DMS53 (cell line): ENCODE measurements around the gene CREB1.

Experiments
- DNase-seq: peaks from one replicate; lab custom pipeline; 2025; lab: John Stamatoyannopoulos, UW

The CREB1 gene

DNA sequence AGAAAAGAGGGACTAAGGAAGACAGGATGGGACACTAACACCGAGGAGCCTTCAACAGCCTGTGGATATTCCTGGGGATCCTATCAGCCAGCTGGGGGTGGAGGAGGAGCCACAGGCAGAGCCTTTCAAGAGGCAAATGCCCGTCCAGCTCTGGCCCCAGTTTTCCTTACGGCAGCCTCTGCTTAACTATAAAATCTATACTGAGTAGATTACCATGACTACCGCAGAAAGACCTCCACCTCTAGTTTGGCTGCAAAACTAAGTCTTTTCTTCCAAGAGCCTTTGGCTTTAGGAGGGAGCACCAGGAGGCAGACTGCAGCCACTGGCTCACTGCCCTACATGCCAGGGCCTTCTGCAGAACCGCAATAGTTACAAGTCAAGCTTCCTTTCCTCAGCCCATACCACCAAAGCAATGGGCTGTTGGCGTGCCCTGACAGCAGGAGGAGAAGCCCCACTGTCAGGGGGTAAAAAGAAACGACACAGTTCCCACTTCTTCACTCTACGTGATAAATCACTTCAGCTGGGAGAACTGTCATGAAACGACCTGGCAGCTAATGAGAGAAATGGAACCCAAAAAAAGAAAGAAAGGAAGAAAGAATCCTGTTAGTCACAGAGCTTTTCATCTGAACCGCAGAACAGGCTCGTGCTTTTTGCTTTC lies 25.1 kb upstream of the CREB1 start:
- no peak for DNase-seq

DNA sequence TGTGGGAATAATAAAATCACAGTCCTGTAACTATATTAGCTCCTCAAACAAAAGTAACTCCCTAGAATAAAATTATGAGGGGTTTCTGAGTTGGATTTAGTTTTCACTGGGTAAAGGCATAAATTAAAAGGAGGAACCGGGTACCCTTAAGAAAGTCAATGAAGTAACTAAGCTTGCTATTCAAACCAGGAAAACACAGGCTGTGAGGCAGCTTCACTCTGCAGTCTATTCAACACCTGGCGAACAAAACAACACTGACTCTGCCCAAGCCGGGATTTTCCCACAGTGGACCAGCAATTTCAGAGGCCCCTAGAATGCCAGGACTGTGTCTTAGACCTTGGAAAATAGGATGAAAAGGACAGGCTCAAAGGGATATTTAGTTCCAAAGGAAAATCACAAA lies 24.6 kb upstream of the CREB1 start:
- no peak for DNase-seq

DNA sequence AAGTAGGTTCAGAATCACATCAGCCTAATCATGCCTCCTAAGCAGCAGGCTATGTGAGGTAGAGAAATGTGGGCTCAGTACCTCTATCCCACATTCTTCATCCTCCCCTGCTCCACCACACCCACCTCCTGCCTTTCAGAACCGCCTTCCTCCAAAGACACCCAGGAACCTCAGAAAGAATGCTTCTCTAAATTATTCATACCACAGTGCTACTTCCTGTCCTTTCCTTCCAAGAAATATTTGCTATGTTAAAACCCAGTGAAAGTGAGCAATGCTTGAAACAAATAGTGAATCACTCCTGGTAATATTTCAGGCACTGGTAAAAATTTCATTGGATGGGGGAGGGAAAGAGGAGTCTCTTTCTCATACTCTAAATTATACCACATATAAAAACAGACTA lies 24.0 kb upstream of the CREB1 start:
- DNase-seq = no peak

DNA sequence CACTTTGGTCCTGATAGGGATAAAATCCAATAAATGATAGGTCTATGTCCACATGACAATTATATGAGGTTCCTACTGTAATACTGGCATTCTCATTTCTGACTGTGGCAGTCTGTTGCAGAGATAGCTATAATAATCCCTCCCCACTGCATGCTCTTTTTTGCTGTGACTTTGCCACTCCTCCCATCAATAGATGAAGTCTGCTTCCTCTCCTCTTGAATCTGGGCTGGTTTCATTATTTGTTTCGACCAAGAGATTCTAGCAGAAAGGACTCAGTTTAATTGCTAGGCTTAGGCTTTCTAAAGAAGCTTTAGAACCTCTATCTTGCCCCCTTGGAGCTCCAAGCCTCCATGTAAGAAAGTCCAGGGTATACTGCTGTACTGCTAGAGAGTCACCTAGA lies 23.3 kb upstream of the CREB1 start:
- no peak for DNase-seq

DNA sequence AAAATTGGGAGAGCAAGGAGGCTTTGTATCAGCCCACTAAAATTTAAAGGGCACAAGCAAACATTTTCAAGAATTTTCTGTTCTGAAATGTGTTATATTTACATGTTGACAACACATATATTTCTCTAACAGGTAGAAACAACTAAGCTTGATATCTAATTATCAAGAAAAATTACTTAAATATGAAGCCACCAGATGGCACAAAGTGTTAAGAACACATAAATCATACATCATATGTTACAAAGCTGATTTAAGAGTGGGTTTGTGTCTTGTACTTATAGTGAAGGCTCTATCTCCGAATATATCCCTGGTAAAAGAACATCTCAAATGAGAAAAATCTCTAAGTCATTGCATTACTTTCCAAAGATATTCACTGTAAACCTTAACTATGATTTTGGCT lies 19.6 kb upstream of the CREB1 start:
- DNase-seq = no peak

DNA sequence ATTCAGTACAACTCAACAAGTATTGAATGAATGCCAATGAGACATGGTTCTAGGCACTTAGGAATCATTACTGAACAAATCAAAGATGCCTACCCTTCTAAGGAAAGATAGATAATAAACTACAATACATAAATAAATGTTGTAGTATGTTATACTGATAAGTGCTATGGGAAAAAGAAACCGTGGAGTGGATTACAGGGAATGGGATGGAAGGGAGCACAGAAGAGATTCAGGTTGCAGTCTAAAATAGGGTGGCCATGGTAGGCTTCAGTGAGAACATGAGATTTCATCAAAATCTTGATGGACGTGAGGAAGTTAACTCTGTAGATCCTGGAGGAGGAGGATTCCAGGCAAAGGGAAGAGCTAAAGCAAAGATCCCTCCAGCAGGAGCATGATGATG lies 17.9 kb upstream of the CREB1 start:
- DNase-seq = peak; percentile 12

DNA sequence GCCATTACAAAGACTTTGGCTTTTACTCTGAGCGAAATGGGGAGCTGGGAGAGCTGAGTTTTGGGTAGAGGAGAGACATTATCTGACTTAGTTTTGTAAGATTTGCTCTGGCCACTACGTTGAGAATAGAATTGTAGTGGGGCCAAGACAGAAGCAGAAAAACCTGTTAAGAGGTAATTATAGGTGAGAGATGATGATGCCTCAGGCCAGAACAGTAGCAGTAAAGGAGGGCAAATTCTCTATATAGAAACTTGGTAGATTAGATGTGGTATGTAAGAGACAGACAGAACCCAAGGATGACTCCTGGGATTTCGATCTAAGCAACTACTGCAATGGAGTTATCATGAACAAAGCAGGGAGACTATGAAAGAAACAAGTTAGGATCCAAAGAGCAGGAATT lies 17.4 kb upstream of the CREB1 start:
- no peak for DNase-seq

DNA sequence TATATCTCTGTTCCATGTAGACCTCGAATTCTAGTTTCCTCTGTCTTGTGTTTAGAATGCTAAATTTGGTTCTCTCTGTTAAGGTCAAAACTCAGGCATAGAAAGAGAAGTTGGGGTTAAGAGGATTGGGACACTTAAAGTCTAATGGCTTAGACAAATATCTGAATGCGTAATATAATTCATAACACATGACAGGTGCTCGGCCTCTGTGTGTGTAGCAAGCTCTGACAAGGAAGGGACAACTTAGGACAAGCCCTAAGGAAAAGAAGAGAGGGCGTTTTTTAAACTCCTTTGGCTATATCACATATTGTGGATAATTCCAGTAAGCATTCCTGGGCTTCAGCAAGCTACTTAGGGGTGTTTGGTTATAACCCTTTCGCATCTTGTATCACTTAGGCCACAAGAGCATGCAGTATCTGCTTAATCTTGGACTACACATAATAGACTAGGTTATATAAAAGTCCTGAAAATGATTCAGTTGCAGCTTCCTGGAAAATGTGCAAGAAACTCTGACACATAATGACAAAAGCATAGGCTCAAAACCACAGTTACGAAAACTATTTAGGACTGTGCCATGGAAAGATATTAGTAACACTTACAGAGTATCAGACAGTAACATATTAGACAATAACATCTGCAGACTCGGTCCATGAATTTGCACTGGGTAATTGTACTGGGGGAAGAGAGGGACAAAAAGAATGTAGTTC lies 16.1 kb upstream of the CREB1 start:
- no peak for DNase-seq

DNA sequence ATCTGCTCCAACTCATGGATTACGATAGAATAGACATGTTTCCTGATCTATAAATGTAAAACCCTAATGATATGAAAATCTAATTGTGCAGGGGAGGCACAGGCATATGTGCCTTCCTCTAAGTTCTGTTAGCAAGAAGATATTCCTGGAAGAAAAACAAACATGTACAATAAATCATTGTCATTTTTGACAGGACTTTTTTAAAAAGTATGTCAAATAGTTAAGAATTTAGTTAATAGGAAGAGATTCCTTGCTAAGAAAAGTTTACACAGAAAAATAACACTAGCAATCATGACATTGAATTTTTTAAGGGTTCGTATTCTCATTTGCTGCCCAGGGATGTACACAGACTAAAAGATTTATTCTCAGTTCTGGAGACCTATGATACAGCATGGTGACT lies 15.3 kb upstream of the CREB1 start:
- no peak for DNase-seq

DNA sequence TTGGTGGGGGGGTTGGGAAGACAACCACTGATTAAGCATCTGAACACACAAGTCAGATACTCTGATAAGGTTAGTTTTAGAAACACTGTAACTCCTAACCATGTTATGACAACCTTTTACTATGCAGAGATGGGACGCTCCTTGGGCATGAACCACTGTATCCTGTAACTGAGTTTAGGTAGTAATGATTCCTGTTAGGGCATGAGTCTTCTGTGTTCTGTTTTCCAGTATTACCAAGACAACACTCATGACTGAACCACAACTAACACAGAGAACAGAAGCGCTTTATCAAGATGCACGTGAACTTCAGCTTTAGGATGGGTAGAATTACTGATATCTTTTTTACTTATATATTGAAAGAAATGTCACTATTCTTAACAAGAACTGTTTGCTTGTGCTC lies 14.1 kb upstream of the CREB1 start:
- no peak for DNase-seq

DNA sequence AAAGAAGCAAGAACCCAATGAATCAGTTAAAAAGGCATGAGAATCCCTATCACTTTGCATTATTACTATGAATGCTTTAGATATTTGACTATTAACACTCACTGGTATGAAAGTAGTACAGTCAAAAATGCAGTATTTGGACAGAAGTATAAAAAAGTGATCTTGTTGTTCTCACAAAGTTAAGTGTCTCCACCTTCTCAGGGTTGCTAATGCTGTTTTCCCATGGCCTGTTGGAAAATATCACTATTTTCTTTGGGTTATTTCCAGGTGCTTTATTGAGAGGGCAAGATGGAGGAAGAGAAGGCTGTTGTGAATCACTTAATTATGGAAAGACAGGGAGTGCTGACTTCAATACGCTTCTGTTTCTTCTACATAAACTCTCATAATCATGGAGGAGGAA lies 13.6 kb upstream of the CREB1 start:
- DNase-seq = no peak

DNA sequence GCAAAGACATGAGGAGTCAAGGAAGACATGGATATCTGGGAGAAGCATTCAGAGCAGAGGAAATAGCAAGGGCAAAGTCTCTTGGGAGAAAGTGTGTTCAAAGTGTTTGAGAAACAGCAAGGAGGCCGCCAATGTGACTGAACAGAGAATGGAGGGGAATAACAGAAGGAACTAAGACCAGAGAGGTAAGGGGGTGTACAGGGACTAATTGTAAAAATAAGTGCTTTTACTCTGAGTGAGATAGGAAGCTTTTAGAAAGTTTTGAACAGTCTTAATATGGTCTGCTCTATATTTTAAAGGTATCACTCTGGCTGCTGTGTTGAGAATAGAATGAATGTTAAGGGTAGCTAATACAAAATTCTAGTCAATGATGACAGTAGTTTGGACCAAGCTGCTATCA lies 6.8 kb upstream of the CREB1 start:
- no peak for DNase-seq

DNA sequence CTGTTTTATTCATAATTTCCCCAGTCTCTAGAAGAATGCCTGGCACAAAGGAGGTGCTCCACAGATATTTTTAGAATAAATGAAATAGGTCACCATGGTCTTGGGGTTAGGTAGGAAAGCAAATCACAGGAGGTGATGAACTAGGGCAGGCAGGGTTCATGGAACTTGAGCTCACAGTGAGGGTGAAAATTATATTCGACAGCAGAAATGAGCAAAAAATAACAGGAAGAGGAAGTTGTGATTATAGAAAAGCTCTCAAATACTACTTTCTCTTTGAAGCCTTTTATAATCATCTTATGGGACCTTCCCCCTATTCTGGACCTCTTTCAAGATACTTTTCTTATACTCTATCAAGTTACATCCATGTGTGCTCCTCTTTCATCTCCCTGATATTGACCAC lies 4.5 kb upstream of the CREB1 start:
- no peak for DNase-seq

DNA sequence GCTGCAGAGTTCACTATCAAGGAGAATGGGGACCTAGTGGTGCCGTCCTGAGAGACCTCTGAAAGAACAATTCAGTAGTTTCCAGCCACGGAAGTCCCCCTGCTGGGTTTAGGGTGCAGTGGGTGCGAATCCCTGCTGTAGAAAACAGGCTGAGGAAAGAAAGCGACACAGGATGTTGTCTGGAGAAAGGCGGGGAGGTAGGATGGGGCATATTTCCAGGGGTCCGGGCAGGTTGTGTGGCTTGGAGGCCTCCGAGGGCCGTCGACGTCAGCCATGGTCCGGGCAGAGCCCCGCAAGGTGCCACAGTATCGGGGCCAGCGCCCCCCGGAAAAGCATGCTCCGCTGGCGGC lies 807 bp upstream of the CREB1 start:
- peak; percentile 62 for DNase-seq

DNA sequence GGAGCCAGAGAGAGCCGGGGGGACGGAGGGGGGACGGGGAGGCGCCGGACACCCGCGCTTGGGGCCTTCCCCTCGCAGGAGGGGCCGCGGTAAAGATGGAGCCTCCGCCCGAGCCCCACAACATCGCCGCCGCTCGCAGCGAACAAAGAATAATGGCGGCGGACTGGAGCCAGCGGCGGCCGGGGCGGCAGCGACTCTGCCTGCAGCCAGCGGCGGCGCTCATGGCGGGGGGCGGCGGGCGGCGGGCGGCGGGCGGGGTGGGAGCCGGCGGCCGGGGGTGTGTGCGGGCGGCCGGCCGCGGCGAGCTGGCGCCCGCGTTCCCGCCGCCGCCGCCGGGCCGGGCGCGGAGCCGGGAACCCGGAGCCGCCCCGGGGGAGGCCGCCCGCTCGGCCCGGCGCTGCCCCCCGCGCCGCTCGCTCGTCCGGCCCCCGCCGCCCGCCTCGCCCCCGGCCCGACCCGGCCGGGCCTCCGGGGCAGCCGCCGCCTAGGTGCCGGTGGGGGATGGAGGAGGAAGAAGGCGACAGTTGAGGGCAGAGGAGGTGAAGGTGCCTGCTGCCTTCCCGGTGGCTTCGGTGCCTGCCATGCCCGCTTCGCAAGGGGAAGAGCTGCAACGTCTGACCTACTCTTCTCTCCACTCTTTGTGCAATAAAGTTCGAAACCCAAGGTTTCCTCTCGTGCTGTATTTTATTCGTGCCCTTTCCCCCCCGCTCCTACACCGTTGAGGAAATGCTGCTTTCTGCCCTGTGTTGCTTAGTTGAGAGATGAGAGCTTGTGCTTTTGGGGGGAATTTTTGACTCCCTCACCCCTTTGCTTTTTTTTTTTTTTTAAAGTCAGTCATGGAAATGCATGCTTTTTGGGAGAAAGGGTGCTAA lies 634 bp downstream of the CREB1 start:
- peak; percentile 66 for DNase-seq

DNA sequence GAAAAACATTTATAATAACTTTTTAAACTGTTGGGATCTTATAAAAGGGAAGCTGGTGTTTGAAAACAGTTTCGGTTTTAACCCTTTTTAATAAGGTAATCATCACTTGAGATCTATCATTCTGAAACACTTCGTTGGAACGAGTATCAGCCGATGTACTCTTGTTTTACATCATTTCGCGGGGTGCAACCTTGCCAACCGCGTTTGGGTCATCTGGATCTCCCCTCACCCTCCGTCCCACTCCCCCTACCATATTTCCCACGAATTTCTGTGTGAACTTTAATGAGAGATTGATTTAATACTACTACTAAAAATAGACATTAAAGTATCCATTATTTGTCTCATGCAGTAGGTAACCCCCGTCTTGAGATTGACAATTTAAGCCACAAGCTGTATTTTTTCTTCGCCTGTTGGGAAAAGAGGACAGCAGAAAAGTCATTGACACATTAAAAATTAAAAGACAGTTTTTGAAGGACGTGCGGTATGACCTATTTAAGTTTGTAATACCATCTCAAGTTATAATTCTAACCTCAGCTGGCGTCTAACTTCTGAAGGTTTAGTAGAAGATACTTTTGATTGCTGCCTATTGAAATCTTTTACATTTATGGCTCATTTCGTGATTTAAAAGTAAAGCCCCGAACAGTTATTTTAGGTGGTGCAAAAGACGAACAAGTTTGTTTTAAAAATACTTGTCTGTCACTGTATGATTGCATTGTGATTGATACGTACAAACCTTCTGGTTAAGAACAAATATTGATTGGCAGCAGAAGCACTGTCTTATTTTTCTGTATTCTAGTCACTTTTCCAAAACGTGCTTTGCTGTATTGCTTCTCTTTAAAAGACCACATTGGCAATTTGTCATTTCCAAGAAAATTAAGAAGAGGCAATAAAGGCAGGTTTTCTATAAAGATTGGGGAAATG lies 1.5 kb downstream of the CREB1 start:
- DNase-seq = peak; percentile 59

DNA sequence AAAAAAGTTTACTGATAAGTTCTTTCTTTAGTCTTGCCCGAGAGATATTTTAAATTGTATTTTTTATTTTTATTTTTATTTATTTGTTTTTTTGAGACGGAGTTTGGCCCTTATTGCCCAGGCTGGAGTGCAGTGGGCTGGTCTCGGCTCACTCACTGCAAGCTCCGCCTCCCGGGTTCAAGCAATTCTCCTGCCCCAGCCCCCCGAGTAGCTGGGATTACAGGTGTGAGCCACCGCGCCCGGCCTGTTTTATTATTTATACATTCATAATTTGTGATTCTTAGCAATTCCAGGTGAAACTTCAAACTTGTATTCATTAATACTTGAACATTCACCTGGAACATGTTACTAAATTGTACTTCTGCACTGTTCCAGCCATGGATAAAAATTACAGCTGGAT lies 2.9 kb downstream of the CREB1 start:
- DNase-seq = no peak

DNA sequence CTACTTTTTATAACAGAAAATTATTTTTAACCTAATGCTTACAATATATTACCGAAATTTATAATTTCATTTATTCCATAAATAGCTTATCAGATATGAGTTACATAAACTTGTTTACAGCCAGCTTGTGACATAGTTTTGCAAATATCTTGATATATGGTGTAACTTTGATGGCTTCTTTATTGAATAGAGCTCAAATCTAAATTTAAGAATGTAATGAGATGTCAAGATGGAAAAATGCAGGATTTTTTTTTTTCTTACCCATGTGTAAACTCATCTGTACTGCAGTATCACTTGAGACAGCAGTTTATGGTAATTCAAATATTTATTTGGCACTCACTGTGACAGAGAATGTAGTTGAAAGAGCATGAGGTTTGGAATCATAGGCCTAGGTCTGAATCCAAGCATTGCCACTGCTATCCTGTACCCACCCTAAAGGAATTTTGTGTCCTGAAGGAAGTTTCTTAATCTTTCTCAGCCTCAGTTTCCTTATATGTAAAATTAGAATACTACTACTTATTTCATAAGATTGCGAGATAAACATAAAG lies 3.8 kb downstream of the CREB1 start:
- DNase-seq = peak; percentile 82

DNA sequence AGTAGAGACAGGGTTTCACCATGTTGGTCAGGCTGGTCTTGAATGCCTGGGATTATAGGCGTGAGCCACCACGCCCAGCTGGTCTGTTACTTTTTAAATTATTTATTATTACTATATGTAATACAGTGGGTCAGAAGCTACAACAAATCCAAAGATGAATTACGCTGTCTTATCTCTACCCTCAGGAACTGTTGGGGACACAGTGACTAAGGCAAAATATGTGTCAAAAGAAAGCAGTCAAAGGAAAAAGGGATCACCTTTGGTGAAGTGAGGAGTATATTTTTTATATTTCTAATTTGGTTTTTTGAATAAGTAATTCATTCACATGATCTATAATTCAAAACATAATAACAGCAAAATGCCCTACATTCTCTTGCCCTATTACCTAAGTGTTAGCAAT lies 4.7 kb downstream of the CREB1 start:
- no peak for DNase-seq

DNA sequence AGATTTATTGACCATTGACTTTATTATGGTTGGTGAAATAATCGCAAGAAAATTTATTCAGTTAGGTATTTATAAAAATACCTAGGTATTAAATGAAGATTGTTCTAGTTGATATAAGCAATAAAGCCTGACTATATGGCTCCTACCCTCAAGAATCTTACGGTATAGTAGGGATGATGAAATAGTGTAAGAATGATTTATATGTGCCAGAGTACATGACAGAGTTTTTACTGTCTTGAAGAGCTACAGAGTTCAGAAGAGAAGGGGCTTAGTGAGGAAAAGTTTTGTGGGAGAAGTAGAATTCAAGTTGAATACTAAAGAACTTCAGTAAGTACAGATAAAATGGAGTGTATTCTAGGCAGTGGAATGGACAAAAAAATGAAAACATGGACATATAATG lies 9.7 kb downstream of the CREB1 start:
- DNase-seq = no peak

DNA sequence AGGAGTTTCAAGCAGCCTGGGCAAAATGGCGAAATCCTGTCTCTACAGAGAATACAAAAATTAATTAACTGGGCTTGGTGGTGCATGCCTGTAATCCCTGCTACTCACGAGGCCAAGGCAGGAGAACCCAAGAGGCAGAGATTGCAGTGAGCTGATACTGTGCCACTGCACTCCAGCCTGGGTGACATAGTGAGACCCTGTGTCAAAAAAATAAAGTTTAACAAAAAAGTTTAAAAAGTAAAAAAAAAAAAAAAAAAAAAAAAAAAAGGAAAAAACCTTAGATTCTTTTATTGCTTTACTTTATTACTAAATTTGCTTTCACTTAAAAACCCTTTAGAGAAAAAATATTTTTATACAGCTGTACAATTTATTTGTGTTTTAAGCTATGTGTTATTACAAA lies 10.7 kb downstream of the CREB1 start:
- DNase-seq = no peak

DNA sequence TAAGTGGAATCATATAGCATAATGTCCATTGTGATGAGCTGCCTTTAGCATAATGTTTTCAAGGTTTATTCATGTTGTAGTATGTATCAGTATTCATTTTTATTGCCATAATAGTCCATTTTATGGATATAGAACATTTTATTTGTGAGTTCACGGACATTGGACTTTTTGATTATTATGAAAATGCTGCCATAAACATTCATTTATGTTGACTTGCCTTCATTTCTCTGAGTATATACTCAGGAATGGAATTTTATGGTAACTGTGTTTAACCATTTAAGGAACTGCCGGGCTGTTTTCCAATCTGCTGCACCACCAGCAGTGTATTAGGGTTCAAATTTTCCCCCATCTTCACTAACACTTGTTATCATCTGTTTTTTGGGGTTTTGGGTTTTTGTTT lies 12.2 kb downstream of the CREB1 start:
- no peak for DNase-seq
